ENCODE data around the gene MINK1.
"Not testable (repeated sequence)": the region's sequence is repeated elsewhere in the genome, so short reads cannot be mapped to it uniquely, and the experiment has no call there.

MINK1 gene

DNA sequence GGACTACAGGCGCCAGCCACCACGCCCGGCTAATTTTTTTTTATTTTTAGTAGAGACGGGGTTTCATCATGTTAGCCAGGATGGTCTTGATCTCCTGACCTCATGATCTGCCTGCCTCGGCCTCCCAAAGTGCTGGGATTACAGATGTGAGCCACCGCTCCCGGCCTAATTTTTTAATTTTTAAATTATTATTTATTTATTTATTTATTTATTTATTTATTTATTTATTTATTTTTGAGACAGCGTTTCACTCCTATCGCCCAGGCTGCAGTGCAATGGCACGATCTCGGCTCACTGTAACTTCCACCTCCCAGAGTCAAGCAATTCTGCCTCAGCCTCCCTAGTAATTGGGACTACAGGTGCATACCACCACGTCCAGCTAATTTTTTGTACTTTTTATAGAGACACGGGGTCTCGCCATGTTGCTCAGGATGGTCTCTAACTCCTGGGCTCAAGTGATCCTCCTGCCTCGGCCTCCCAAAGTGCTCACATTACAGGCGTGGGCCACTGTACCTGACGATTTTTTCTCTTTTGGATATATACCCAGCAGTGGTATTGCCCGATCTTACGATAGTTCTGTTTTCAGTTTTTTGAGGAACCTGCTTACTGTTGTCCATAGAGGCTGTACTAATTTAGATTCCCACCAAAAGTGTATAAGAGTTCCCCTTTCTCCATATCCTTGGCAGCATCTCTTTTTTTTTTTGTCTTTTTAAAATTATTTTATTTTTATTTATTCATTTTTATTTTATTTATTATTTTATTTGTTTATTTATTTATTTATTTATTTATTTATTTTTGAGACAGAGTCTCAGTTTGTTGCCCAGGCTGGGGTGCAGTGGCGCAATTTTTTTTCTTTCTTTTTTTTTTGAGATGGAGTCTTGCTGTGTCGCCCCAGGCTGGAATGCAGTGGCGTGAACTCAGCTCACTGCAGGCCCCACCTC, 36.2 kb downstream of the MINK1 start:
- DNase-seq (ENCODE audit: low read depth in 3 of 3, low spot score in 1 of 3), result not testable (repeated sequence)

DNA sequence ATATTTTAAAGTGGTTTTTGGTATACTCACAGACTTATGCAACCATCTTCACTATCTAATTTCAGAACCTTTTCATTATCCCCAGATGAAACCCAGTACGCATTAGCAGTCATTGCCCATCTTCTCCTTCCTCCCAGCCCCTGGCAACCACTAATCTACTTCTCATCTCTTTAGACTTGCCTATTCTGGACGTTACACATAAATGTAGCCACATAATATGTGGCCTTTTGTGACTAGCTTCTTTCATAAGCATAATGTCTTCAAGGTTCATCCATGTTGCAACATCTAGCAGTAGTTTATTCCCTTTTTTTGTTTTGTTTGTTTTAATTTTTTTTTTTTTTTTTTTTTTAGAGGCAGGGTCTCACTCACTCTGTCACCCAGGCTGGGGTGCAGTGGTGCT, 37.7 kb downstream of the MINK1 start:
- DNase-seq (ENCODE audit: low read depth in 3 of 3, low spot score in 1 of 3), result no peak

DNA sequence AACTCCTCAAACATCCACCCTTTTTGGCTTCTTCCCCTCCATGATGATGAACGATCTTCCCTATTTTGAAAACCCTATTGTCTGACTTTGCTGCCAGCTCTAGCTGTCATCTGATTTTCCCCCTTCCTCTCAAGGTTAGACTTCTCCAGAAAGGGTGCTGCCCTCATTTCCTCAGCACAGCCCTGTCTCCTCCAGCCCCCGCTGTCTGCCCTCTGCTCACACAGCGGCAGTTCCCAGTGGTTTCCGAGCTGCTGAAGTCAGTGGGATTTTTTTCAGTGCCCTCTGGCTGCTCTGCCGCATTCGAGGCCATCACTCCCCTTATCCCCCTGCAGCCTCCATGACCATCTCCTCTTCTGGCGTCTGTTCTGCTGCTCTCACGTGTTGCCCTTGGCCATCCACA, 39.6 kb downstream of the MINK1 start:
- DNase-seq (ENCODE audit: low read depth in 3 of 3, low spot score in 1 of 3), result no peak

DNA sequence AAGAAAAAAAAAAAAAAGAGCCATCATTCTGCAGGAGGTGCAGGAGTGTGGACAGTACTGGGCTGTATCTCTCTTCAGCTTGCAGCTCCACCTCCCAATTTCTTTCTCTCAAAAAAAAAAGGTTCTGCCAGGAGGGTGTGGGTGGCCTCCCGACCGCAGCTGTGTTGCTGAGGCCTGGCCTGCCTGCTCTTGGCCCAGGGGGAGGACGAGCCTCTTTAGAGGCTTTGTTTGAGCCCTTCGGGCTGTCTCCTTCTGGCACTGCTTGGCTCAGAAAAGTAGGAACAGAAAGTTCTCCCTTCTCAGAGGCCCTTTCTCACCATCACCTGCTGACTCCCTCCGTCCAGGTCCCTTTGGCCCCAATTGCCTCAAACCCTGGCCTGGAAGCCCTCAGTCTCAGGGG, 43.9 kb downstream of the MINK1 start:
- no peak for DNase-seq (ENCODE audit: low read depth in 3 of 3, low spot score in 1 of 3)

DNA sequence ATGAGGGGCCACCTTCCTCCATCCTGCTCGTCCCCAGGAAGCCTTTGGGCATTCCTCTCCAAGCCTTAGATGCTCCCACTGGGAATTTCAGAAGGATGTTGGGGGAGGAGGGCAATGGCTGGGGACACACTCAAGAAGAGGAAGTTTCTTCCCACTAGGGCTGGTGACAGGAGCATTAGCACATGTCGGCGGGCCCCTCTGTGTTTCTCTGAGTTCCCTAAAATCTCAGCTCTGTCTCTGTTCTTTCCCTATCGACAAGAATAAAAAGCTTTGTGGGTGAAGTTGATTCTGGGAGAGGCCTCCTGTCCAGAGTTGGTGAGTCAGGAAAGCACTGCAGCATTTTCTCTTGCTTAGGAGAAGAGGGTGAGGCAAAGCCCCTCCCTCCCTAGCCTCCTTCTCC, 46.5 kb downstream of the MINK1 start:
- no peak for DNase-seq (ENCODE audit: low read depth in 3 of 3, low spot score in 1 of 3)

DNA sequence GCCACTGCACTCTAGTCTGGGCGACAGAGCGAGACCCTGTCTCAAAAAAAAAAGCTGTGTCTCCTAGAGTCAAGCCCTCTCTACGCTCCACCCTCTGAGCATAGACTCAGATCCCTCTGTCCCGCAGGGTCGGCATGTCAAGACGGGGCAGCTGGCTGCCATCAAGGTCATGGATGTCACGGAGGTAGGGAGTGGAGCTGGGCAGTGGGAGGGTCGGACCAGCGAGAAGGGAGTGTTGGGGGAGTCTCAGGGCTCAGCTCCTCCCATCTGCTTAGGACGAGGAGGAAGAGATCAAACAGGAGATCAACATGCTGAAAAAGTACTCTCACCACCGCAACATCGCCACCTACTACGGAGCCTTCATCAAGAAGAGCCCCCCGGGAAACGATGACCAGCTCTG, 47.7 kb downstream of the MINK1 start:
- no peak for DNase-seq (ENCODE audit: low read depth in 3 of 3, low spot score in 1 of 3)

DNA sequence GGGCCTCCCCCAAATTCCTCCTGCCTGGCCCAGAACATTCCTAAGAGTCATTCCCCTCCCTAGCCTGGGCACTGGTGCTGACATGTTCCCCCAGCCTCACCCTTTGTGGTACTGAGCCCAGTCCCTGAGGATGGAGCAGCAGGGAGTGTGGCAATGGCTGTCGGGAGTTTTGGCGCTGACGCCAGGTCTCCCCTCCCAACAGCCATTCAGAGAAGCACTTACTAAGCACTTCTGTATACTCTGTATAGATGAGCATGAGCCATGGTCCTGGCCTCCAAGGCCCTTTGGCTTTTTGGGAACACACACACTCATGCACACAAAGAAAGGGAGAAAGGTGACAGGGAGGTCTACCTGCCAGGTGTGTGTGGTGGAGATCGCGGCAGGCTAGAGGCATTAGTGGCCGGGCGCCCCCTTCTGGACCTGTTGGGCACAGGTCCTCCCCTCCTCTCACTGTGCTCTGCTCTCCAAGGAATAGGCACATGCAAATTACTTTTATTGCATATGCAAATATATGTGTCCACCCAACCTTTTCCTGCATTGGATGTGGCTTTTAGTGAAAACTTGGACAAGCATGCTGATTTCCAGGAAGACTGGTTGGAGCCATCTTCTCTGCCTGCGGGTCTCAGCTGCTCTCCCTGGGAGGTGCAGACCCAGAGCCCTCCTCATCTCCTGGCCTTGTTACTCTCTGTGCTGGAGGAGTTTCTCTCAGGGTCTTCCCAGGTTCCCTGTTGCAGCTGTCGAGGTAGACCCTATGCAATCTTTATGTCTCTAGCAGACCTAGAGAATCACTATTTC, 48.8 kb downstream of the MINK1 start:
- peak in 2 of 3 donors; percentile 46 to 61 for DNase-seq (ENCODE audit: low read depth in 3 of 3, low spot score in 1 of 3)

DNA sequence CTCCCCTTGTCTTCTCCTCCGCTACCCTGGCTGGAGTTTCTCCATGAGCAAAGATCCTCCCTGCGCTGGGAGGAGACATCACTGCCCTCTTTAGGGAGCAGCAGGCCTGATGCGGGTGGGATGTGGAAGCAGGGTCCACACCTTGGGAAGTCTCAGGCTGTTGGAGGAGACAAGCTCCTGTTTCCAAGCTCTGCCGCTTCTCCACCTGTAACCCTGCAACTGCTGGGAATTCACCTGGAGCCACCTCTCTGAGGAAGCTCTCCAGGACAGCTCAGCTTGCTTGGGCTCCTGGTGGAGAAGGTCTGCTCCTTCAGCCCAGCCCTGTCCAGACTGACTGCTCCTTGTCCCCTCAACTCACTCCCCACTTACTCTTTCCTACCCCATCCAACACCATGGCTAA, 51.3 kb downstream of the MINK1 start:
- no peak for DNase-seq (ENCODE audit: low read depth in 3 of 3, low spot score in 1 of 3)

DNA sequence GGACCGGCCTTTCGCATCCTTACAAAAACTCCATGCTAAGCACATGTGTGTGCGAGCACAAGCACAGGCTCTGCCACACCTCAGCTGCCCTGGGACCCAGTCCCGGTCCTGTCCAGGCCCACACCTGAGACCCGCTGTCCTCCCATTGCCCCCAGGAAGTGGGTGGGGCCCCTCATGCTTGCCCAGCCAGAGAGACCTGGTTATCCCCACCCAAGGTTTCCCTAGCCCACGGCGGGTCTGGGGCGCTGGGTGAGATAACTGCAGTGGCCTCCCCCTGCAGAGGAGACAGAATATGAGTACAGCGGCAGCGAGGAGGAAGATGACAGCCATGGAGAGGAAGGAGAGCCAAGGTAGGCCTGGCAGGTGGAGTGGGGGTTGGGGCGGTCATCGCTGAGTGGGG, 53.7 kb downstream of the MINK1 start:
- DNase-seq (ENCODE audit: low read depth in 3 of 3, low spot score in 1 of 3), result no peak

DNA sequence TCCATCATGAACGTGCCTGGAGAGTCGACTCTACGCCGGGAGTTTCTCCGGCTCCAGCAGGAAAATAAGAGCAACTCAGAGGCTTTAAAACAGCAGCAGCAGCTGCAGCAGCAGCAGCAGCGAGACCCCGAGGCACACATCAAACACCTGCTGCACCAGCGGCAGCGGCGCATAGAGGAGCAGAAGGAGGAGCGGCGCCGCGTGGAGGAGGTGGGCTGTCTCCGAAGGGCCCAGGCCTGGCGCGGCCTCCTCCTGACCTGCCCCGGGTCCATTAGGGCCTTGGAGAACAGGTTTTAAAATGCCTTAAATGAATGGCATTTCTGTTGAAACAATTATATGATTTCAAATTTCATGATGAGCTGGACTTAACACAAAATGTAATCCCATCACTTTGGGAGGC, 54.4 kb downstream of the MINK1 start:
- DNase-seq (ENCODE audit: low read depth in 3 of 3, low spot score in 1 of 3), result no peak

DNA sequence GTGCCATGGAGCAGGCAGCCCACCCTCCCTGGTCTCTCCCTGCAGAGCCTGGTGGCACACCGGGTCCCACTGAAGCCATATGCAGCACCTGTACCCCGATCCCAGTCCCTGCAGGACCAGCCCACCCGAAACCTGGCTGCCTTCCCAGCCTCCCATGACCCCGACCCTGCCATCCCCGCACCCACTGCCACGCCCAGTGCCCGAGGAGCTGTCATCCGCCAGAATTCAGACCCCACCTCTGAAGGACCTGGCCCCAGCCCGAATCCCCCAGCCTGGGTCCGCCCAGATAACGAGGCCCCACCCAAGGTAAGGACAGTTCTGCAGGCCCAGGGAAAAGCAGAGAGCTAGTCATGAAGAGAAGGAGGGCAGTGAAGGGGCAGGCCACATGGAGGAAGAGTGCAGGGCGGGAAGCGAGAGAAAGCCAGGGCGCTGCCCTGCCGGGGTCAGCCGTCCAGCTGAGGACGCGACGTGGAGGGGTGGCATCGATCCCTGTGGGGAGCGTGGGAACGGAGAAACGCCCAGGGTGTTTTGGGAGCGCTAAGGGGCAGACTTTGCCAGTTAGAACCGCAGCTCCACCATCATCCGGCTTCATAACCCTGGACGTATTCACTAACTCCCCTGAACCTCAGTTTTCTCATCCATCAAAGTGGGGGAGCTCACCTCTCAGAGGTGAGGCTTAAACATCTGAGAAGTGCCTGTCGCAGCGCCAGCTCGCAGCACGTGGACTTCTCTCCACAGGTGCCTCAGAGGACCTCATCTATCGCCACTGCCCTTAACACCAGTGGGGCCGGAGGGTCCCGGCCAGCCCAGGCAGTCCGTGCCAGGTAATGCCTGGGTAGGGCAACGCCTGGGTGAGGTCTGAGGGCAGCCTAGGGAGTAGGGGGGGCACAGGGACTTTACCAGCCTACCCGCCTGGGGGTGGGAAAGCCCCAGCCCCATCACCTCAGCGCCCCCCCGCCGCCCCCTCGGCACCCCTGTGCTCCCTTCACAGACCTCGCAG, 58.6 kb downstream of the MINK1 start:
- DNase-seq (ENCODE audit: low read depth in 3 of 3, low spot score in 1 of 3), result no peak

DNA sequence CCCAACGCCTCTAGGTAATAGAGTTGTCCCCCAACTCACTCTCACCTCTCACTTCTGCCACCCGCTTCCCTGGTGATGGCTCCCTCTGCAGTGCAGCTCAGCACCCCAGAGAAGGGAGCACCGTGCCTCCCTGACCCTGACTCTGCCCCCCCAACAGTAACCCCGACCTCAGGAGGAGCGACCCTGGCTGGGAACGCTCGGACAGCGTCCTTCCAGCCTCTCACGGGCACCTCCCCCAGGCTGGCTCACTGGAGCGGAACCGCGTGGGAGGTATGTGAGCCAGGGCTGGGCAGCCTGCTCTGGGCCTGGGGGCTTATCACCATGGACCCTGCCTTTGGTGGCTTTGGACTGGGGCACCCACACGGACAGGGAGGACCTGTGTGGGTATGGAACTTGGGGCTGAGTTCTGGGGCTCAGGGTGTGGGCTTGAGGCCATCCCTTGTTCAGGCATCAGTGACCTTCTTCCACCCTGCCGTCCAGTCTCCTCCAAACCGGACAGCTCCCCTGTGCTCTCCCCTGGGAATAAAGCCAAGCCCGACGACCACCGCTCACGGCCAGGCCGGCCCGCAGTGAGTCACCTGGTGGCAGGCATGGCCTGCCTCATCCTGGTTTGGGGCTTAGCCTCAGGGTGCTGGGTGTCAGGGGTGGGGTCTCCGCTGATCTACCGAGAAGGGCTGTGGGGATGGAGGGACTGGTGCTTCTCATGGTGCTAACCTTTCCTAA, 59.5 kb downstream of the MINK1 start:
- no peak for DNase-seq (ENCODE audit: low read depth in 3 of 3, low spot score in 1 of 3)

DNA sequence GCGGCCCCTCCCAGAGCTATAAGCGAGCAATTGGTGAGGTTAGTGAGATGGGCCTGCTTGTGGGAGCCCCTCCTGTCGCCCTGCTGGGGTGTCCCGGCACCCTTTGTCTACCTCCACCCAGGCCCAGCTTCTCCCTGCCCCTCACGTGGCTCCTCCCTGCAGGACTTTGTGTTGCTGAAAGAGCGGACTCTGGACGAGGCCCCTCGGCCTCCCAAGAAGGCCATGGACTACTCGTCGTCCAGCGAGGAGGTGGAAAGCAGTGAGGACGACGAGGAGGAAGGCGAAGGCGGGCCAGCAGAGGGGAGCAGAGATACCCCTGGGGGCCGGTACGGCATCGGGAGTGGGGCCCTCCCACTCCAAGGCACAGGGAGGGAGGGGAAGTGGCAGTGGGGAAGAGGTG, 60.1 kb downstream of the MINK1 start:
- DNase-seq (ENCODE audit: low read depth in 3 of 3, low spot score in 1 of 3), result no peak

DNA sequence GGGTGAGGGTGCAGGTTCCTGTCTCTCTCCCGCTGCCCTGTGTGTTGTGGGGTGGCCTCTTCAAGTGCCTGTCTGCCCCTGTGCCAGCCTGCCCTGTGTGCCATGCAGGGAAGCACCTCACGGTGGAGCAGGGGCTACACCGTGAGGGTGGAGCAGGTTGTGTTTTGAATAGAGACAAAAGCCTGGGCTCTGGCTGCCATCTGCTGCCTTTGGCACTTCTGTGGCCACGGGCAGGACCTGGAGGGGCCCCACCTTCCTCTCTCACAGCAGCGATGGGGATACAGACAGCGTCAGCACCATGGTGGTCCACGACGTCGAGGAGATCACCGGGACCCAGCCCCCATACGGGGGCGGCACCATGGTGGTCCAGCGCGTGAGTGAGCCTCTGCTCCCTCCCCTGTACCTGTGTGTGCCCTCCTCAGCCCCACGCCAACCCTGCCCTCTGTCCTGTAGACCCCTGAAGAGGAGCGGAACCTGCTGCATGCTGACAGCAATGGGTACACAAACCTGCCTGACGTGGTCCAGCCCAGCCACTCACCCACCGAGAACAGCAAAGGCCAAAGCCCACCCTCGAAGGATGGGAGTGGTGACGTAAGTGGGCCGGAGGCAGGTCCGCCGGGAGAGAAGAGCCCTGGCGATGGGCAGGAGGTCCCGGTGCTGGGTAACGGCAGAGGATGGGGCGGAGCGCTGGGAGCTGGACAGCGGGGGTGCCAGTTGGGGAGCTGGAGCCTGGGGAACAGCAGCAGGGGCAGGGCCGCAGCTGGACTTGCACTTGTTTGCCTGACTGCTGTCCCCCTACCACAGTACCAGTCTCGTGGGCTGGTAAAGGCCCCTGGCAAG, 60.8 kb downstream of the MINK1 start:
- DNase-seq (ENCODE audit: low read depth in 3 of 3, low spot score in 1 of 3), result no peak

DNA sequence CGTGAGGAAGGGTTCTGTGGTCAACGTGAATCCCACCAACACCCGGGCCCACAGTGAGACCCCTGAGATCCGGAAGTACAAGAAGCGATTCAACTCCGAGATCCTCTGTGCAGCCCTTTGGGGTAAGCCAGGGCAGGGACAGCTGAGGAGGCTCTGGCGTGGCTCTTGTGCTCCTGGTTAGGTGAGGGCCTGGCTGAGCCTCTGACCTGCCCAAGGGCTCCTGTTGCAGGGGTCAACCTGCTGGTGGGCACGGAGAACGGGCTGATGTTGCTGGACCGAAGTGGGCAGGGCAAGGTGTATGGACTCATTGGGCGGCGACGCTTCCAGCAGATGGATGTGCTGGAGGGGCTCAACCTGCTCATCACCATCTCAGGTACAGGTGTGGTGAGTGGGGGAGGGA, 62.0 kb downstream of the MINK1 start:
- DNase-seq (ENCODE audit: low read depth in 3 of 3, low spot score in 1 of 3), result no peak

DNA sequence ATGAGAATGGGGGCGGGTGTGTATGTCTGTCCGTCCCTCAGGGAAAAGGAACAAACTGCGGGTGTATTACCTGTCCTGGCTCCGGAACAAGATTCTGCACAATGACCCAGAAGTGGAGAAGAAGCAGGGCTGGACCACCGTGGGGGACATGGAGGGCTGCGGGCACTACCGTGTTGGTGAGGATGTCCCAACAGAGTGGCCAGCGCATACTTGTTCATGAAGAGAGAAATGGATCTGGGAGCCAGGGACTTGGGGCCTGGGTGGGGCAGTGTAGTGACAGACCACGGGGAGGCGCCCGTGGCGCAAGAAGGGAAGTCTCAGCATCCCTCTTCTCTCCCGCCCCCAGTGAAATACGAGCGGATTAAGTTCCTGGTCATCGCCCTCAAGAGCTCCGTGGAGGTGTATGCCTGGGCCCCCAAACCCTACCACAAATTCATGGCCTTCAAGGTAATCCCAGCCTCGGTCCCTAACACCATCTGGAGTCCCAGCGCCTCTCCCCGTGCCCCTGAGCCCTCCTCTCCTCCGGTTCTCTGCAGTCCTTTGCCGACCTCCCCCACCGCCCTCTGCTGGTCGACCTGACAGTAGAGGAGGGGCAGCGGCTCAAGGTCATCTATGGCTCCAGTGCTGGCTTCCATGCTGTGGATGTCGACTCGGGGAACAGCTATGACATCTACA, 62.7 kb downstream of the MINK1 start:
- DNase-seq (ENCODE audit: low read depth in 3 of 3, low spot score in 1 of 3), result no peak

DNA sequence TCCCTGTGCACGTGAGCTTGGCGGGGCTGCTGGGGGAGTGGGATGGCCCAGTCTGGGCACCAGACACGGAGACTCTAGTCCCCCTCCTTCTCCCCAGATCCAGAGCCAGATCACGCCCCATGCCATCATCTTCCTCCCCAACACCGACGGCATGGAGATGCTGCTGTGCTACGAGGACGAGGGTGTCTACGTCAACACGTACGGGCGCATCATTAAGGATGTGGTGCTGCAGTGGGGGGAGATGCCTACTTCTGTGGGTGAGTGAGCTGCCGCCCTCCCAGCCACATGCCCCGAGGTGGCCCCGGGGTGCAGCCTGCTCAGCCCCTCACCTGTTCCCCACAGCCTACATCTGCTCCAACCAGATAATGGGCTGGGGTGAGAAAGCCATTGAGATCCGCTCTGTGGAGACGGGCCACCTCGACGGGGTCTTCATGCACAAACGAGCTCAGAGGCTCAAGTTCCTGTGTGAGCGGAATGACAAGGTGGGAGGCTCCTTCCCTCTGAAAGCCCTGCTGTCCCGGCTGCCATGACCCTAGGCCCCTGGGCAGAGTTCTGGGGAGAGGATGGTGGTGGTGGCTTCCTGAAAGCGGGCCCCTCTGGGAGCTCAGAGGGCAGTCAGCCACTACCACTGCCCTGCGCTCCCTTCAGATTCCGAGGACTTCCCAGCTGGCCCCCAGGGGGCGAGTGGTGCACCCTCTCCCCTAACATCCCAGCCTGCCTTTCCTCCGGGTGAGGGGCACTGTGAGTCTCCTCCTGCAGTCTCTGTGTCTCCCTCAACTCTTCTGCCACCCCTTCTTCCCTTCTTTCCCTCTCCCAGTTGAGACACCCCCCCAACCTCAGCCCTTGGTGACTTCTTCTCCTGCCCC, 63.4 kb downstream of the MINK1 start:
- DNase-seq (ENCODE audit: low read depth in 3 of 3, low spot score in 1 of 3), result no peak

DNA sequence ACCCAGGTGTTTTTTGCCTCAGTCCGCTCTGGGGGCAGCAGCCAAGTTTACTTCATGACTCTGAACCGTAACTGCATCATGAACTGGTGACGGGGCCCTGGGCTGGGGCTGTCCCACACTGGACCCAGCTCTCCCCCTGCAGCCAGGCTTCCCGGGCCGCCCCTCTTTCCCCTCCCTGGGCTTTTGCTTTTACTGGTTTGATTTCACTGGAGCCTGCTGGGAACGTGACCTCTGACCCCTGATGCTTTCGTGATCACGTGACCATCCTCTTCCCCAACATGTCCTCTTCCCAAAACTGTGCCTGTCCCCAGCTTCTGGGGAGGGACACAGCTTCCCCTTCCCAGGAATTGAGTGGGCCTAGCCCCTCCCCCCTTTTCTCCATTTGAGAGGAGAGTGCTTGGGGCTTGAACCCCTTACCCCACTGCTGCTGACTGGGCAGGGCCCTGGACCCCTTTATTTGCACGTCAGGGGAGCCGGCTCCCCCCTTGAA, 64.1 kb downstream of the MINK1 start:
- no peak for DNase-seq (ENCODE audit: low read depth in 3 of 3, low spot score in 1 of 3)
